PC-9 (cell line): ENCODE measurements around the gene DDX41.

Experiments
- CTCF ChIP-seq: fragments of 200-600 bp; sonication (generic); conservative IDR thresholded peaks from 2 replicates; pipeline ENCODE4 v1.6.1; 2017; ENCODE audit warnings: mixed run types, antibody characterized with exemption, mild to moderate bottlenecking, moderate library complexity
- EZH2 ChIP-seq: fragments of 200-600 bp; sonication (generic); IDR thresholded peaks from 2 replicates; pipeline ENCODE4 v1.8.0; 2017; ENCODE audit warnings: antibody characterized with exemption, low read depth

GRCh38 chr5:177540438-177540837 lies 23.7 kb upstream of the DDX41 start:
- TF ChIP-seq CTCF (no peak), EZH2 (no peak)
